WI38 (cell line): ENCODE results near the gene STPG3.

Source experiments
- H3K4me3 ChIP-seq: 2 replicates; pipeline ENCODE4 v1.5.1; 2011; ENCODE audit warnings: low read depth, mild to moderate bottlenecking, control low read depth, low read length
- TF ChIP-seq, protein P1 (sequence below): IDR thresholded peaks from 2 replicates; pipeline ENCODE4 v1.5.1; 2012; ENCODE audit warnings: low read depth, mild to moderate bottlenecking, control low read depth, low read length

STPG3 gene

DNA sequence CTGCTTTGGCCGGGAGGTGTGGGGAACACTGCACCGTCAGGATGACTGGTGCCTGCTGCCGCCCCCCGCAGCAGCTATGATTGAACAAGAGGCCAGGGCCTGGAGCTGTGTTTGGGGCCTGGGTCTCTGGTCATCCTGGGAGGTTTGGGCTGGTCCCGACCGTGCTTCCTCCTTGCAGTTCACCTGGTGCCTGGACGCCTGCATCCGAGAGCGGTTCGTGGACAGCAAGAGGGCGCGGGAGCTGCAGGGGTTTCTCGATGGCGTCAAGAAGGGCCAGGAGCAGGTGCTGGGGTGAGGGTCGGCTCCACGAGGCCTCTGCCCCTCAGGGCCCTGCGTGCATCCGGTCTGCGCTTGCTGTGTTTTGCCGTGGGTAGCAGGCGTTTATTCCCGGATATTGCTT is 13.0 kb downstream of the STPG3 start:
- TF ChIP-seq, protein P1, sequence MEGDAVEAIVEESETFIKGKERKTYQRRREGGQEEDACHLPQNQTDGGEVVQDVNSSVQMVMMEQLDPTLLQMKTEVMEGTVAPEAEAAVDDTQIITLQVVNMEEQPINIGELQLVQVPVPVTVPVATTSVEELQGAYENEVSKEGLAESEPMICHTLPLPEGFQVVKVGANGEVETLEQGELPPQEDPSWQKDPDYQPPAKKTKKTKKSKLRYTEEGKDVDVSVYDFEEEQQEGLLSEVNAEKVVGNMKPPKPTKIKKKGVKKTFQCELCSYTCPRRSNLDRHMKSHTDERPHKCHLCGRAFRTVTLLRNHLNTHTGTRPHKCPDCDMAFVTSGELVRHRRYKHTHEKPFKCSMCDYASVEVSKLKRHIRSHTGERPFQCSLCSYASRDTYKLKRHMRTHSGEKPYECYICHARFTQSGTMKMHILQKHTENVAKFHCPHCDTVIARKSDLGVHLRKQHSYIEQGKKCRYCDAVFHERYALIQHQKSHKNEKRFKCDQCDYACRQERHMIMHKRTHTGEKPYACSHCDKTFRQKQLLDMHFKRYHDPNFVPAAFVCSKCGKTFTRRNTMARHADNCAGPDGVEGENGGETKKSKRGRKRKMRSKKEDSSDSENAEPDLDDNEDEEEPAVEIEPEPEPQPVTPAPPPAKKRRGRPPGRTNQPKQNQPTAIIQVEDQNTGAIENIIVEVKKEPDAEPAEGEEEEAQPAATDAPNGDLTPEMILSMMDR, result no peak
- H3K4me3 ChIP-seq, result no peak overlapping the region

DNA sequence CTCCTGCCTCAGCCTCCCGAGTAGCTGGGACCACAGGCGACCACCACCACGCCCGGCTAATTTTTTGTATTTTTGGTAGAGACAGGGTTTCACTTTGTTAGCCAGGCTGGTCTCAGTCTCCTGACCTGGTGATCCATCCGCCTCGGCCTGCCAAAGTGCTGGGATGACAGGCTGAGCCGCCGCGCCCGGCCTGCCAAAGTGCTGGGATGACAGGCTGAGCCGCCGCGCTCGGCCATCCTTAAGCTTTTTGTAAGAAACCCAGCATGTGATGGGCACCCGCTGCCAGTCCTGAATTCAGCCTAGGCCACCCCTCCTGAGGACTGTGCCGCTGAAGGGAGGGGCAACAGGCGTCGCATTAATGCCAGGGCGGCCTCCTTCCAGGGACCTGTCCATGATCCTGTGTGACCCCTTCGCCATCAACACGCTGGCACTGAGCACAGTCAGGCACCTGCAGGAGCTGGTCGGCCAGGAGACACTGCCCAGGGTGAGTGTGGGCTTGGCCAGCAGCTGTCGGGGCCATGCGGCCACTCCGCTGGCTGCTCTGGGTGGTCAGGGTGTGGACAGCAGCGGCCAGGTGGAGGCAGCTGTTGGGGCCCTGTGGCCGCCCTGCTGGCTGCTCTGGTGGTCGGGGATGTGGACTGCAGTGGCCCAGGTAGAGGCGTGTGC is 14.5 kb downstream of the STPG3 start:
- H3K4me3 ChIP-seq, result no peak overlapping the region
- TF ChIP-seq, protein P1, result no peak

GRCh38 chr9:137266162-137266527 is 15.1 kb downstream of the STPG3 start:
- TF ChIP-seq, protein P1, result no peak
- no peak overlapping the region for H3K4me3 ChIP-seq

GRCh38 chr9:137266585-137267453 is 15.7 kb downstream of the STPG3 start:
- H3K4me3 ChIP-seq, result no peak overlapping the region
- TF ChIP-seq, protein P1, result no peak

DNA sequence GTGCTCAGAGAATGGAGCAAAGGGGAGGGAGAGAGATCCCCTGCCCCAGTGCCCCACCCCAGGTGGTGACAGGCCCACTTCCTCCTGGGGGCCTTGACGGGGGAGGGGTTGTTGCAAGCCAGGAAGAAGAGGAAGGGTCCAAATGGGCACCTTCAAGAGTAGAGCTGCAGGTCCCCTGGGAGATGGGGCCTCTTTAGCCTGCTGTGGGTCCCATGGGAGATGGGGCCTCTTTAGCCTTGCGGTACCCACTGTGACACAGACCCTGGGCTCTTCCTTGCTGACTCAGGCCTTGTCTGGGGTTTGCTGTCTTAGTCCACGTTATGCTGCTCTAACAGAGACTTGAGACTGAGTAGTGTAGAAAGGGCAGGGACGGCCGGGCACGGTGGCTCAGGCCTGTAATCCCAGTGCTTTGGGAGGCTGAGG is 16.9 kb downstream of the STPG3 start:
- TF ChIP-seq, protein P1, result no peak
- no peak overlapping the region for H3K4me3 ChIP-seq

DNA sequence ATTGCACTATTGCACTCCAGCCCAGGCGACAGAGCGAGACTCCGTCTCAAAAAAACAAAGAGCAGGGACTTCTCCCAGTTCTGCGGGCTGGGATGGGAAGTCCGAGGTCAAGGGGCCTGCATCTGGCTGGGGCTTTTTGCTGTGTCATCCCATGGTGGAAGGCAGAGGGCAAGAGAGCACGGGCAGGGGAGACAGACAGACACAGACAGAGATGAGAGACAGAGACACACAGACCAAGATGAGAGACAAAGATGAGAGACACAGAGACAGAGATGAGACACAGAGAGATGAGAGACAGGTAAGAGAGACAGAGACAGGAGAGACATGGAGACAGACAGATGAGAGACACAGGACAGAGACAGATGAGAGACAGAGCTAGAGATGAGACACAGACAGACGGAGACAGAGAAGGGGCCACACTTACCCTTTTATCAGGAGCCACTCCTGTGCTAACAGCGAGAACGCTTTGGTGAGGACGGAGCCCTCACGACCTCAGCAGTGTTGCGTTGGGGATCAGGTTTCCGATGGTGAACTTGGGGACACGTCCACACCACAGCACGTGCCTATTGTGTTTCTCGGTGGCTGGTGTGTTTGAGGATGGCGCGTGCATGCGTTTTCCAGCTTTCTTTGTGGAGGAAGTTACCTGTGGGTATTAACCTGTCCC is 17.6 kb downstream of the STPG3 start:
- TF ChIP-seq, protein P1, result no peak
- no peak overlapping the region for H3K4me3 ChIP-seq
